Femur (tissue), 1 donor: ENCODE measurements around the gene AKR1C4.
"Not testable (repeated sequence)": the region's sequence is repeated elsewhere in the genome, so short reads cannot be mapped to it uniquely, and the experiment has no call there.

Experiments
- DNase-seq: peaks from one replicate; pipeline ENCODE4 v3.0.0-alpha.2; 2017

AKR1C4 gene

GRCh38 chr10:5196702-5197113, at the start of gene AKR1C4:
AKR1C4 (plus strand) TSS chr10:5196837; CDS start chr10:5196868, 31 bp downstream.
- no peak for DNase-seq

- no peak for DNase-seq
Observed at GRCh38 chr10:5146920-5147254, 49.8 kb upstream of the AKR1C4 start.

- no peak for DNase-seq
Observed at GRCh38 chr10:5147255-5147980, 49.2 kb upstream of the AKR1C4 start.

GRCh38 chr10:5147981-5148677, 48.5 kb upstream of the AKR1C4 start:
- DNase-seq: no peak

- no peak for DNase-seq
Observed at GRCh38 chr10:5148678-5149032, 48.0 kb upstream of the AKR1C4 start.

- no peak for DNase-seq
Observed at GRCh38 chr10:5151076-5151475, 45.6 kb upstream of the AKR1C4 start.

- no peak for DNase-seq
Observed at GRCh38 chr10:5155951-5156350, 40.7 kb upstream of the AKR1C4 start.

- DNase-seq: no peak
Observed at GRCh38 chr10:5157501-5157900, 39.1 kb upstream of the AKR1C4 start.

- DNase-seq: no peak
Observed at GRCh38 chr10:5159126-5159525, 37.5 kb upstream of the AKR1C4 start.

GRCh38 chr10:5163487-5163886, 33.1 kb upstream of the AKR1C4 start:
- no peak for DNase-seq

GRCh38 chr10:5165738-5166137, 30.9 kb upstream of the AKR1C4 start:
- no peak for DNase-seq

GRCh38 chr10:5168897-5169420, 27.7 kb upstream of the AKR1C4 start:
- no peak for DNase-seq

- DNase-seq: not testable (repeated sequence)
Observed at GRCh38 chr10:5175581-5175980, 21.1 kb upstream of the AKR1C4 start.

- DNase-seq: not testable (repeated sequence)
Observed at GRCh38 chr10:5180503-5180902, 16.1 kb upstream of the AKR1C4 start.

- no peak for DNase-seq
Observed at GRCh38 chr10:5183923-5184322, 12.7 kb upstream of the AKR1C4 start.

GRCh38 chr10:5184987-5185775, 11.5 kb upstream of the AKR1C4 start, which contains the start of gene AKR1C8:
AKR1C8 (minus strand) TSS chr10:5185150; CDS start chr10:5185104, 46 bp downstream.
- no peak for DNase-seq

- no peak for DNase-seq
Observed at GRCh38 chr10:5187867-5188266, 8.8 kb upstream of the AKR1C4 start.

- DNase-seq: no peak
Observed at GRCh38 chr10:5188358-5188757, 8.3 kb upstream of the AKR1C4 start.

- no peak for DNase-seq
Observed at GRCh38 chr10:5194431-5194830, 2.2 kb upstream of the AKR1C4 start.

- DNase-seq: no peak
Observed at GRCh38 chr10:5195727-5196374, 786 bp upstream of the AKR1C4 start.

- DNase-seq: no peak
Observed at GRCh38 chr10:5198386-5198785, 1.7 kb downstream of the AKR1C4 start.

GRCh38 chr10:5199398-5199797, 2.8 kb downstream of the AKR1C4 start:
- DNase-seq: no peak

- no peak for DNase-seq
Observed at GRCh38 chr10:5206799-5207198, 10.2 kb downstream of the AKR1C4 start.
